Liver (tissue), 3 donors: ENCODE measurements around the gene GPR107.

Experiments
- CTCF ChIP-seq: fragments of 150-350 bp; IDR thresholded peaks from 2 replicates; pipeline ENCODE4 v1.5.1; 2017; ENCODE audit warnings: improper control_type of control experiment, low read depth, low read length; ENCODE audit not compliant: missing input control
- FOXA1 ChIP-seq: IDR thresholded peaks from 2 replicates; pipeline ENCODE4 v1.6.1; 2016; ENCODE audit warnings: antibody characterized with exemption
- HNF4A ChIP-seq, 2 donors: conservative IDR thresholded peaks; 2 replicates each; pipeline ENCODE4 v1.6.1; 2016; ENCODE audit warnings: antibody characterized with exemption in 2 of 2, mild to moderate bottlenecking in 2 of 2
- MAX ChIP-seq: IDR thresholded peaks from 2 replicates; pipeline ENCODE4 v1.6.1; 2016; ENCODE audit warnings: antibody characterized with exemption
- REST ChIP-seq: IDR thresholded peaks from 2 replicates; pipeline ENCODE4 v1.6.1; 2016; ENCODE audit warnings: antibody characterized with exemption, mild to moderate bottlenecking
- donor health status: healthy.
- donor health status: healthy.

- no peak for TF ChIP-seq HNF4A (conservative IDR thresholded peaks at IDR 0.05)
- no peak for TF ChIP-seq CTCF
- no peak for TF ChIP-seq MAX
- TF ChIP-seq REST: no peak
- no peak for TF ChIP-seq FOXA1
Observed at GRCh38 chr9:130182381-130182909, 128.7 kb downstream of the GPR107 start.
